ENCODE measurements around the gene AKT2. TPM values are rescaled to one million over a fixed set of nuclear protein-coding genes. Genes with fewer than 3 reads are reported as not detected.

Gene AKT2
- total and polyA plus RNA-seq, 10 of the 15 experiments (the other 5 are each of a cell fraction or from before 2014, with no cell fraction given), result 1.0 to 185 (median 71.5) TPM

DNA sequence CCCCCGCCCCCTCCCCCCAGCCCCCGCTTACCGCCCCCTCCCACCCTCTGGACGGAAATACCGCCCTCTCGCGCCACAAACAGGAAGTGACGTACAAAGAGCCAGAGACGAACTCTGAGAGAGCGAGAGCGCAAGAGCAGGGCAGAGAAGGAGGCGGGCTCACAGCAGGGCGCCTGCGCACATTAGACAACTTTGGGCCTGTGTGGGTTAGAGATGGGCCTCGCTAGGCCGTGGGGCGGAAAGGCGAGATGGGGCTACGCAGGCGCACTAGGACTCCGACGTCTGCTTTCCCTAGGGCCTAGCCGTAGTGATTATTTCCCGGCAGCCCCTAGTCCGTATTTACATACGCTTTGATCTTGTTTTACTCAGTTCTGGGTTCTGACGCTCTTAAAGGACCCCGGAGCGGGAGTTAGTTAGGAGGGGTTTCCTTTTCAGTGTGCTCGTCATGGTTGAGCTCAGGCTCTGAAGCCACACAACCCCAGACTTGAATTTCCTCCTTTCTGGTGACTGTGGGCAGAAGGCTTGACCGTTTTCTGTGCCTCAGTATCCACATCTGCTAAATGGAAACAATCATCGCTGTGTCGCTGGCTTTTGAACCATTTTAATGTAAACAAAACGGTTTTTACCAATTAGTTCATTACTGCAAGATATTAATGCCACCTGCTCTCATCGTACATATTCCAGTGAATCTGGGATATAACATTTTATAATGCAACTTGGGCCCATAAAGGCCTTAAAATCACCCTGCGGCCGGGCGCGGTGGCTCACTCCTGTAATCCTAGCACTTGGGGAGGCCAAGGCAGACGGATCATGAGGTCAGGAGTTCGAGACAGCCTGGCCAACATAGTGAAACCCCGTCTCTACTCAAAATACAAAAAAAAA lies 449 bp upstream of the AKT2 start (continued):
- TF ChIP-seq, protein P1, sequence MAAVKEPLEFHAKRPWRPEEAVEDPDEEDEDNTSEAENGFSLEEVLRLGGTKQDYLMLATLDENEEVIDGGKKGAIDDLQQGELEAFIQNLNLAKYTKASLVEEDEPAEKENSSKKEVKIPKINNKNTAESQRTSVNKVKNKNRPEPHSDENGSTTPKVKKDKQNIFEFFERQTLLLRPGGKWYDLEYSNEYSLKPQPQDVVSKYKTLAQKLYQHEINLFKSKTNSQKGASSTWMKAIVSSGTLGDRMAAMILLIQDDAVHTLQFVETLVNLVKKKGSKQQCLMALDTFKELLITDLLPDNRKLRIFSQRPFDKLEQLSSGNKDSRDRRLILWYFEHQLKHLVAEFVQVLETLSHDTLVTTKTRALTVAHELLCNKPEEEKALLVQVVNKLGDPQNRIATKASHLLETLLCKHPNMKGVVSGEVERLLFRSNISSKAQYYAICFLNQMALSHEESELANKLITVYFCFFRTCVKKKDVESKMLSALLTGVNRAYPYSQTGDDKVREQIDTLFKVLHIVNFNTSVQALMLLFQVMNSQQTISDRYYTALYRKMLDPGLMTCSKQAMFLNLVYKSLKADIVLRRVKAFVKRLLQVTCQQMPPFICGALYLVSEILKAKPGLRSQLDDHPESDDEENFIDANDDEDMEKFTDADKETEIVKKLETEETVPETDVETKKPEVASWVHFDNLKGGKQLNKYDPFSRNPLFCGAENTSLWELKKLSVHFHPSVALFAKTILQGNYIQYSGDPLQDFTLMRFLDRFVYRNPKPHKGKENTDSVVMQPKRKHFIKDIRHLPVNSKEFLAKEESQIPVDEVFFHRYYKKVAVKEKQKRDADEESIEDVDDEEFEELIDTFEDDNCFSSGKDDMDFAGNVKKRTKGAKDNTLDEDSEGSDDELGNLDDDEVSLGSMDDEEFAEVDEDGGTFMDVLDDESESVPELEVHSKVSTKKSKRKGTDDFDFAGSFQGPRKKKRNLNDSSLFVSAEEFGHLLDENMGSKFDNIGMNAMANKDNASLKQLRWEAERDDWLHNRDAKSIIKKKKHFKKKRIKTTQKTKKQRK (IDR thresholded peaks at IDR 0.05; ENCODE audit: low read depth, low read length), result no peak
- TF ChIP-seq, protein P2, sequence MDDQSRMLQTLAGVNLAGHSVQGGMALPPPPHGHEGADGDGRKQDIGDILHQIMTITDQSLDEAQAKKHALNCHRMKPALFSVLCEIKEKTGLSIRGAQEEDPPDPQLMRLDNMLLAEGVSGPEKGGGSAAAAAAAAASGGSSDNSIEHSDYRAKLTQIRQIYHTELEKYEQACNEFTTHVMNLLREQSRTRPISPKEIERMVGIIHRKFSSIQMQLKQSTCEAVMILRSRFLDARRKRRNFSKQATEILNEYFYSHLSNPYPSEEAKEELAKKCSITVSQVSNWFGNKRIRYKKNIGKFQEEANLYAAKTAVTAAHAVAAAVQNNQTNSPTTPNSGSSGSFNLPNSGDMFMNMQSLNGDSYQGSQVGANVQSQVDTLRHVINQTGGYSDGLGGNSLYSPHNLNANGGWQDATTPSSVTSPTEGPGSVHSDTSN (IDR thresholded peaks at IDR 0.05; ENCODE audit: insufficient replicate concordance, low read depth, low read length), result no peak
- TF ChIP-seq ZNF274 (IDR thresholded peaks at IDR 0.05; ENCODE audit: insufficient read depth, insufficient read length) (no peak), ZSCAN29 (IDR thresholded peaks at IDR 0.05) (no peak)

DNA sequence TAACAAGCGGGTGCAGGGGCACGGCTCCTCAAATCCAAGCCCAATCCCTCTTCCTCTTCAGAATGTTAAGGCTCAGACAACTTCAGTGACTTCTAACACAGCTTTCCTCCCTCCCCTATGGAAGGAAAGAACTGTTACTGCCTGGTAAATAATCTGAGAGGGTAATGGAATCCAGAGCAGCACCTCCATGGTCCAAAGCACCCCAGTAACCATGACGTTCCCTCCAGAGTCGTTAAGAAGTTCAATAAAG lies 969 bp downstream of the AKT2 start:
- H4K20me1 ChIP-seq (ENCODE audit: control insufficient read depth, insufficient read depth), result peaks cover 2% of the 10 kb centered on the region; the same call in 1 of the 2 replicates
- ChIA-PET SMC1A (ENCODE audit: uncharacterized antibody, unreplicated experiment) (interaction anchor here (0.5 to 1.2 kb wide), 3 partner anchors 9 to 1019 kb away, joined by 3 to 4 read pairs (median 3); partner anchors contain the start of genes C19orf47 and PLD3), CTCF (no interaction called here), RAD21 (ENCODE audit: unreplicated experiment) (interaction anchor here (0.6 to 1.1 kb wide), 3 partner anchors 94 to 178 kb away, joined by 3 to 4 read pairs (median 3); no protein-coding TSS in a partner anchor), POLR2A (interaction anchor here (0.6 to 2.6 kb wide), 3 partner anchors 9 to 159 kb away, joined by 3 to 15 read pairs (median 4); no protein-coding TSS in a partner anchor)
- peaks cover 0 to 7% of the 10 kb centered on the region in 2 experiments; a peak in 3 of 4 replicates for H3K36me3 ChIP-seq (ENCODE audit: control insufficient read depth in 2 of 2, insufficient read depth in 2 of 2, low read length in 1 of 2)
- H3K27ac ChIP-seq (ENCODE audit: control insufficient read depth, insufficient read depth), result peak overlapping the region; percentile 91
- peak overlapping the region; percentile 99 for H3K4me3 ChIP-seq
- H3K9me3 ChIP-seq (replicated peaks; ENCODE audit: control insufficient read depth, insufficient read depth, low read length), result no peaks in the 10 kb centered on the region
- in situ Hi-C loops (cut with MboI) (no loop called here), intact Hi-C loops (cut with micrococcal nuclease; ENCODE audit: unreplicated experiment) (no loop called here)
- H3K79me2 ChIP-seq (ENCODE audit: control insufficient read depth, insufficient read depth, low read length), result peaks cover 59% of the 10 kb centered on the region
- no peak for DNase-seq (ENCODE audit: low read depth, low spot score)
- H3K4me2 ChIP-seq (ENCODE audit: control insufficient read depth, insufficient read depth), result peak overlapping the region; percentile 62
- peak overlapping the region; percentile 87 for H3K9ac ChIP-seq (ENCODE audit: control insufficient read depth, insufficient read depth, low read length)
- peaks cover 24% of the 10 kb centered on the region for H3K4me1 ChIP-seq (ENCODE audit: control insufficient read depth, insufficient read depth, low read length)
- no peak for FAIRE-seq
- H2AFZ ChIP-seq (ENCODE audit: control insufficient read depth, low read depth, low read length), result no peak overlapping the region
- H3K27me3 ChIP-seq (replicated peaks in 1 of 2; ENCODE audit: control insufficient read depth in 2 of 2, insufficient read depth in 2 of 2, low read length in 1 of 2), result no peaks in the 10 kb centered on the region
- 0% methylated on average over 4 of the region's 4 CpGs for WGBS (ENCODE audit: insufficient coverage, insufficient replicate concordance, low lambda C conversion rate, missing lambda C conversion rate)
- TSS peak; percentile 89 for BruUV-seq (replicated peaks)
- no peak for ATAC-seq
- TF ChIP-seq, protein P3, sequence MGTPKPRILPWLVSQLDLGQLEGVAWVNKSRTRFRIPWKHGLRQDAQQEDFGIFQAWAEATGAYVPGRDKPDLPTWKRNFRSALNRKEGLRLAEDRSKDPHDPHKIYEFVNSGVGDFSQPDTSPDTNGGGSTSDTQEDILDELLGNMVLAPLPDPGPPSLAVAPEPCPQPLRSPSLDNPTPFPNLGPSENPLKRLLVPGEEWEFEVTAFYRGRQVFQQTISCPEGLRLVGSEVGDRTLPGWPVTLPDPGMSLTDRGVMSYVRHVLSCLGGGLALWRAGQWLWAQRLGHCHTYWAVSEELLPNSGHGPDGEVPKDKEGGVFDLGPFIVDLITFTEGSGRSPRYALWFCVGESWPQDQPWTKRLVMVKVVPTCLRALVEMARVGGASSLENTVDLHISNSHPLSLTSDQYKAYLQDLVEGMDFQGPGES (IDR thresholded peaks at IDR 0.05), result no peak
- no peak for TF ChIP-seq MEF2B (IDR thresholded peaks at IDR 0.05; ENCODE audit: partially characterized antibody, poor library complexity, severe bottlenecking)
- no peak for TF ChIP-seq NRF1 (conservative IDR thresholded peaks at IDR 0.05; ENCODE audit: low read depth, low read length)
- TF ChIP-seq JUNB (IDR thresholded peaks at IDR 0.05), result no peak
- 0 out of 2 replicates have a peak, but pooled peaks have one; percentile 19 for TF ChIP-seq STAT3 (IDR thresholded peaks at IDR 0.05; ENCODE audit: low read depth, low read length)
- TF ChIP-seq SMAD1 (IDR thresholded peaks at IDR 0.05; ENCODE audit: low read depth, partially characterized antibody), result no peak
- 0 out of 2 replicates have a peak, but pooled peaks have one; percentile 44 for TF ChIP-seq MXI1 (IDR thresholded peaks at IDR 0.05; ENCODE audit: low read depth, low read length)
- TF ChIP-seq CHD2 (IDR thresholded peaks at IDR 0.05; ENCODE audit: borderline replicate concordance, low read depth, low read length), result no peak
- no peak for TF ChIP-seq POLR2AphosphoS5 (IDR thresholded peaks at IDR 0.05; ENCODE audit: low read length)
- TF ChIP-seq MTA3 (IDR thresholded peaks at IDR 0.05; ENCODE audit: borderline replicate concordance, low read length), result no peak
- no peak for TF ChIP-seq EZH2 (IDR thresholded peaks at IDR 0.05; ENCODE audit: borderline replicate concordance, control insufficient read depth, low read depth, low read length)

Data from GM12878 (cell line).